Stomach smooth muscle (tissue), 2 donors: Measurements from ENCODE around the gene ASTN2.
"Not testable (repeated sequence)": the region's sequence is repeated elsewhere in the genome, so short reads cannot be mapped to it uniquely, and the experiment has no call there.

Source experiments
- H3K27ac ChIP-seq: one replicate; pipeline ENCODE4 v1.7.0; 2013; ENCODE audit warnings: mild to moderate bottlenecking, low read length, inconsistent platforms
- H3K27me3 ChIP-seq, 2 donors: one replicate each; pipeline ENCODE4 v1.7.0; 2013; ENCODE audit warnings: low read length in 2 of 2; ENCODE audit not compliant: insufficient read depth in 2 of 2, control insufficient read depth in 1 of 2
- H3K36me3 ChIP-seq, 2 donors: one replicate each; pipeline ENCODE4 v1.7.0; 2013; ENCODE audit warnings: low read length in 2 of 2; ENCODE audit not compliant: control insufficient read depth in 2 of 2, insufficient read depth in 2 of 2
- H3K4me1 ChIP-seq: one replicate; pipeline ENCODE4 v1.7.0; 2013; ENCODE audit warnings: low read length; ENCODE audit not compliant: control insufficient read depth, insufficient read depth
- H3K4me3 ChIP-seq, 2 donors: one replicate each; pipeline ENCODE4 v1.7.0; 2013; ENCODE audit warnings: low read length in 2 of 2
- H3K9ac ChIP-seq, 2 donors: one replicate each; pipeline ENCODE4 v1.7.0; 2013; ENCODE audit warnings: low read length in 2 of 2, mild to moderate bottlenecking in 1 of 2
- H3K9me3 ChIP-seq, 2 donors: one replicate each; pipeline ENCODE4 v1.7.0; 2013; ENCODE audit warnings: low read length in 2 of 2; ENCODE audit not compliant: control insufficient read depth in 2 of 2
- donor health status: healthy.
- donor health status: Pancreatic carcinoma.

ASTN2 gene

DNA sequence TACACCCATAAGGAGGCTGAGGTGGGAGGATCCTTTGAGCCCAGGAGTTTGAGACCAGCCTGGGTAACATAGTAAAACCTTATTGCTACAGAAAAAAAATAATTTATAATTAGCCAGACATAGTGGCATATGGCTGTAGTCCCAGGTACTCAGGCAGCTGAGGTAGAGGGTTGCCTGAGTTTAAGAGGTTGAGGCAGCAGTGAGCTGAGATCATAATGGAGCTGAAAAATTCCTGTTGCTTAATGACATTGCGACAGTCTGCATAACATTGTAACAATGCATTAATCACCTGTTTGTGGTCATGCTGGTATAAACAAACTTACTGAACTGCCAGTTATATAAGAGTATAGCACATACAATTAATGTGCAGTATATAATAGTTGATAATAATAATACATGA, 513.6 kb downstream of the ASTN2 start:
- no peaks in the 10 kb centered on the region for H3K27me3 ChIP-seq
- no peak overlapping the region for H3K4me3 ChIP-seq
- peaks cover 6% of the 10 kb centered on the region in 2 donors for H3K9me3 ChIP-seq
- no peaks in the 10 kb centered on the region for H3K4me1 ChIP-seq
- no peak overlapping the region for H3K9ac ChIP-seq
- H3K36me3 ChIP-seq, result no peaks in the 10 kb centered on the region
- no peak overlapping the region for H3K27ac ChIP-seq

DNA sequence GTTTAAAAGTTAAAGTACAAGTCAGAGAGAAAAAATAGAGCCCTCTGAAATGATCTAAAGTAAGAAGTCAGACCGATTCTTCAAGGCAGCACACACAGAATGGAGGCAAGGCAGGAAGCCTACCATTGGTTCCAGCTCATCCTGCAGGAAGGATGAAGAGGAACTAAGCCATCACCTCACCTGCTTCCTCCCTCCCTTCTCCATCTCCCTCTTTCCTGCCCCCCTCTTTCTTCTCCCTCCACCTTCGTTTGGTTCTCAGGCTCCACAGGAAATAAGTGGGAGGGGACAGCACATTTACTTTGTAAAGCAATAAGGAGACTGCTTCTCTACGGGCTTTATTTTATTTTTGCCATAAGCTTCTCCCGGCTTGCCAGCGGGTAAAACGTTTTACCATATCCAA, 514.3 kb downstream of the ASTN2 start:
- no peak overlapping the region for H3K27ac ChIP-seq
- H3K36me3 ChIP-seq, result no peaks in the 10 kb centered on the region
- H3K4me1 ChIP-seq, result no peaks in the 10 kb centered on the region
- no peak overlapping the region for H3K9ac ChIP-seq
- no peaks in the 10 kb centered on the region for H3K27me3 ChIP-seq
- H3K4me3 ChIP-seq, result no peak overlapping the region
- H3K9me3 ChIP-seq, result peaks cover 6% of the 10 kb centered on the region in 2 donors

DNA sequence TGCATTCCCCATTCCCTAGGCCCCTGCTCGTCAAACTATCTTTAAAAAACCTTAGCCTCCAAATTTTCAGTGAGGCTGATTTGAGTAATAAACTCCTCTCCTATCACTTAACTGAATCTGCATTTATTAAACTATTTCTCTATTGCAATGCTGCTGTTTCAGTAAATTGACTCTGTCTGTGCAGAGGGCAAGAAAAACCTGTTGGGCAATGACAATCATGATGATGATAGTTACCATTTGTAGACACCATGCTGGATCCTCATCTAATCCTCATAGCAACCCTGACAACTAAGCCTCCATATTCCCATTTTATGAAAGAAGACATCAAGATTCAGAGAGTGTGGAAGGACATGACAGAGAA, 514.9 kb downstream of the ASTN2 start:
- no peak overlapping the region for H3K27ac ChIP-seq
- no peak overlapping the region for H3K4me3 ChIP-seq
- H3K27me3 ChIP-seq, result no peaks in the 10 kb centered on the region
- no peaks in the 10 kb centered on the region for H3K36me3 ChIP-seq
- H3K9me3 ChIP-seq, result peaks cover 6% of the 10 kb centered on the region in 2 donors
- no peak overlapping the region for H3K9ac ChIP-seq
- no peaks in the 10 kb centered on the region for H3K4me1 ChIP-seq

DNA sequence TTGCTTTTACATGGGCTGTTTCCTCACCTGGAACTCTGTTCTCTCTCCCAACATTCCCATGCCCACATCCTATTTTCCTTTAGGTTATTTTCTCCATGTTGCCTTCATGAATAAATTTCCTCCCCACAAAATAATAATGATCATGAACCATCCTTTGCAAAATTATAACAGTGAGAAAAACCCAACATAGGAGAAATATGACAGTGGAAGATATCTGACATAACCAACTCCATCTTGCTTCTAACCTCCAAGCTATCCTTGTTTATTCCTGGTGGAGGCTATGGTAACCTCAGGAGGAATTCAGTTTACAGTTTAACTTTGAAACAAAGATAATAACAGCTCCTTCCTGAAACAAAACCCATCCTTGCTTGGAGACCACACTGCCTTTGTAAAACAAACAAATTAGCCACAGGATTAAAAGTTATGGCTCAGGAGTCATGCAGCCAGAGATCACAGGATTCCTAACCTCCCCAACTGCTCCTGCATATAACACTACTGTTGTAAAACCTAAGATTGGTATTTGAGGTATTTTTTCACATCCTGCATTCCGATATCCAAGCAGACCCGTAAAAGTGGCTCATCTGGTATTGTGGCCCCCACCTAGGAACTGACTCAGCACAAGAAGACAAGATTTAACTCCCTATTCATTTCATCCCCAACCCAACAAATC, 515.4 kb downstream of the ASTN2 start:
- no peaks in the 10 kb centered on the region for H3K27me3 ChIP-seq
- no peaks in the 10 kb centered on the region for H3K4me1 ChIP-seq
- no peak overlapping the region for H3K4me3 ChIP-seq
- H3K36me3 ChIP-seq, result no peaks in the 10 kb centered on the region
- peaks cover 6% of the 10 kb centered on the region in 2 donors for H3K9me3 ChIP-seq
- no peak overlapping the region for H3K9ac ChIP-seq
- H3K27ac ChIP-seq, result no peak overlapping the region

DNA sequence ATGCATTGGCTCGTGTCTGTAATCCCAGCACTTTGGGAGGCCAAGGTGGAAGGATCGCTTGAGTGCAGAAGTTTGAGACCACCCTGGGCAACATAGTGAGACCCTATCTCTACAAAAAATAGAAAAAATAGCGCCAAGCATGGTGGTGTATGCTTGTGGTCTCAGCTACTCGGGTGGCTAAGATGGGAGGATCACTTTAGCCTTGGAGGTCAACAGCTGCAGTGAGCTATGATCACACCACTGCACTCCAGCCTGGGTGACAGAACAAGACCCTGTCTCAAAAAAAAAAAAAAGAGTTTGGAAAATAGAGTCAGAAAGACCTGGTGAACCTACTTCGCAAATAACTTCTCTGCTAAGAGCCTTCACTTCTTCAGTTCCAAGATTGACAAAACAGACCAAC, 516.7 kb downstream of the ASTN2 start:
- H3K9ac ChIP-seq, H3K4me1 ChIP-seq, H3K27ac ChIP-seq, H3K36me3 ChIP-seq, H3K4me3 ChIP-seq, H3K27me3 ChIP-seq, H3K9me3 ChIP-seq: not testable (repeated sequence)

DNA sequence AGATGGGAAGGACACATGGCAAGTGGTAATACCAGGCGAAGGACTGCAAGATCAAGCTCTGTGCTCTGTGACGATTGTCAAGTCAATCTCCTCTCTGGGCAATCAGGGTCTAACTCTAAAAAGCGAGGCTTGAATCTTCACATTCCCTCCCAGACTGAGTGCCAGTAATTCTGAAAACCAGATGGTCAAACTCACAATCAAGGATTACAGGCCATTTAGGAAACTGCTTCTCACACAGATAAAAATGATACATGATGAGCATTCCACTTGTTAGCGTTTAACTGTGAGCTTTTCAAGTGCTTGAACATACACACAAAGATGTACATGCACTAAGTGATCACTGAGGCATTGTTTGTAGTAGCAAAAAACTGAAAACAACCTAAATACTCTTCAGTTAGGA, 517.7 kb downstream of the ASTN2 start:
- Histone ChIP-seq H3K27ac (no peak overlapping the region), H3K4me3 (no peak overlapping the region), H3K27me3 (no peaks in the 10 kb centered on the region), H3K36me3 (no peaks in the 10 kb centered on the region), H3K4me1 (no peaks in the 10 kb centered on the region), H3K9me3 (peaks cover 6% of the 10 kb centered on the region in 2 donors), H3K9ac (no peak overlapping the region)

DNA sequence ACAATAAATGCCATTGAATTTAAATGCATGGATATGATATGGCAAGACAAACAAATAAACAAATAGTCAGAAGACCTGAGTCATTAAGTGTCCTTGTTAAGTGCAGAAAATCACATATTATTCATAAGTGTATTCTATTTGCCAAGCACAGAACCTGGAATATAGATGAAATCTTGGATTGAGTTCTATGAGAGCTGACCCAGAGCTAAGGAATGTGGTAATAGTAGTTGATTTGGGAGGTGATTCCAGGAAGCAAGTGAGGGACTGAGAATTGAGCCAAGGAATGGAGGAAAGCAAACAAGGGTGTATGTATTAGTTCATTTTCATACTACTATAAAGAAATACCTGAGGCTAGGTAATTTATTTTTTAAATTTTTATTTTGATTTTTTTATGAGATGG, 518.9 kb downstream of the ASTN2 start:
- no peaks in the 10 kb centered on the region for H3K4me1 ChIP-seq
- no peak overlapping the region for H3K4me3 ChIP-seq
- no peaks in the 10 kb centered on the region for H3K36me3 ChIP-seq
- H3K9ac ChIP-seq, result no peak overlapping the region
- H3K9me3 ChIP-seq, result peaks cover 6% of the 10 kb centered on the region in 2 donors
- H3K27ac ChIP-seq, result no peak overlapping the region
- no peaks in the 10 kb centered on the region for H3K27me3 ChIP-seq

DNA sequence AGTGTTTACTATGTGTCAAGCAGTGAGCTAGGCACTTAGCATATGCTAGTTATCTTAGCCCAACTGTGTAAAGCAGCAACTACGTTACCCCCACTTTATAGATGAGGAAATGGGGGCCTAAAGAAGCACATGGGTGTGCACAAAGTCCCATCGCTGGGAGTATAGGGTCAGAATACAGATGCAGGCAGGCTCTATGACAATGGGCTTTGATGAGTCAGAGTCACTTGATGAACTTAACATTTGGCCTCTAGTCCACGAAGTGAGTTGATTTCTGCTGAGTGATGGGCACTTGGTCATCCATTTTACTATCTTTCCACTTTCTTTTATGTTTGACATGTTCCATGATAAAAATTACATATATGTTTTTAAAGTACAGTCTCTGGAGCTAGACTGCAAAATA, 523.4 kb downstream of the ASTN2 start:
- Histone ChIP-seq H3K27ac (no peak overlapping the region), H3K4me1 (no peaks in the 10 kb centered on the region), H3K9me3 (no peaks in the 10 kb centered on the region), H3K27me3 (no peaks in the 10 kb centered on the region), H3K4me3 (no peak overlapping the region), H3K36me3 (no peaks in the 10 kb centered on the region), H3K9ac (no peak overlapping the region)

DNA sequence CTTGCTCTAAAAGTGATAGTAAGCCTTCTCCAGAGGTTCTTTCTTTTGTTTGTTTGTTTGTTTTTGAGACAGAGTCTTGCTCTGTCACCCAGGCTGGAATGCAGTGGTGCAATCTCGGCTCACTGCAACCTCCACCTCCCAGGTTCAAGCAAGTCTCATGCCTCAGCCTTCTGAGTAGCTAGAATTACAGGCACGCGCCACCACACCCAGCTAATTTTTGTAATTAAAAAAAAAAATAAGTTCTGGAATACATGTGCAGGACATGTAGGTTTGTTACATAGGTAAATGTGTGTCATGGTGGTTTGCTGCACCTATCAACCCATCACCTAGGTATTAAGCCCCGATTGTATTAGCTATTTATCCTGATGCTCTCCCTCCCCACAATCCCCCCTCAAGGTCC, 526.4 kb downstream of the ASTN2 start:
- H3K27ac ChIP-seq, H3K36me3 ChIP-seq, H3K9me3 ChIP-seq, H3K27me3 ChIP-seq, H3K9ac ChIP-seq, H3K4me3 ChIP-seq, H3K4me1 ChIP-seq: not testable (repeated sequence)

DNA sequence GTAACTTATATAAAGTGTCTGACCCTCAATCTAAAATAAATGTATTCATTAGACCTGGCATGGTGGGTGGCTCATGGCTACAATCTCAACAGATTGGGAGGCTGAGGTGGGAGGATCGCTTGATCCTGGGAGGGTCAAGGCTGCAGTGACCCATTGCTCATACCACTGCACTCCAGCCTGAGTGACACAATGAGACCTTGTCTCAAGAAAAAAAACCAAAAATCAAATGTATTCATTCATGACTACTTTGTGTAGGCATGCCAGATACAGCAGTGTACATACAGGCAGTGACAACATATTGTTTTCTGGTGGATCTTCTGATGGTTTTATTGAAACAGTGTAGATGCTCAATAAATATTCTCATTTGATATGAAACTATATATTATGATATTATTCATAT, 526.8 kb downstream of the ASTN2 start:
- no peak overlapping the region for H3K9ac ChIP-seq
- no peaks in the 10 kb centered on the region for H3K36me3 ChIP-seq
- H3K4me3 ChIP-seq, result no peak overlapping the region
- H3K9me3 ChIP-seq, result no peaks in the 10 kb centered on the region
- no peaks in the 10 kb centered on the region for H3K4me1 ChIP-seq
- H3K27ac ChIP-seq, result no peak overlapping the region
- H3K27me3 ChIP-seq, result no peaks in the 10 kb centered on the region

DNA sequence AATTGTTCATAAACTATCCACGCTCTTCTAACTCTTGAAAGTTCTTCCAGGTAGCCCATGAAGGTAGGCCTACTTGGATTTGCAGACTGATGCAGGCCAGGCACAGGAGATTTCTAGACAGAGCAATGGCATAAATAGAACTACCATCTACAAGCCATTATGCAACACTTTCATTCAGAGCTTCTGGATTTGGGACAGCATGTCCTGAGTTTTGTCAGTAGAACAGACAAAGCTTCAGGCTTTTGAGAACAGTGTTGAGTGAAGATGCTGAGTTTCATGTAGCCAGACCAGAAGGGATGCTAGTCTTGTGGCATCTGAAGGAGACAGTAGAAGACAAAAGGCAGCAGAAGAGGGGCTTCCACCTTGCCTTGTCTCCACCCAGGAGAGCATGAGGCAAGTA, 531.2 kb downstream of the ASTN2 start:
- Histone ChIP-seq H3K4me1 (no peaks in the 10 kb centered on the region), H3K27me3 (no peaks in the 10 kb centered on the region), H3K9ac (no peak overlapping the region), H3K36me3 (no peaks in the 10 kb centered on the region), H3K27ac (no peak overlapping the region), H3K9me3 (peaks cover 0 to 2% of the 10 kb centered on the region in 2 donors), H3K4me3 (no peak overlapping the region)
